Renal cortical epithelial cell (primary cell): ENCODE measurements around the gene PLEKHH2. TPM values are rescaled to one million over a fixed set of nuclear protein-coding genes. Genes with fewer than 3 reads are reported as not detected.
"Not testable (repeated sequence)": the region's sequence is repeated elsewhere in the genome, so short reads cannot be mapped to it uniquely, and the experiment has no call there.

ENCODE experiments used
- DNase-seq: peaks from one replicate; pipeline ENCODE4 v3.0.0-alpha.2; 2011; ENCODE audit warnings: low read depth
- total RNA-seq: library from RNA; depleted of rRNA; stranded (reverse); fragments of >200 nt; gene quantifications from 2 replicates; pipeline ENCODE4 v1.2.3, GENCODE V29; 2014

PLEKHH2 gene
- total RNA-seq, 1 donor from 2014 or later = 19.1 TPM

DNA sequence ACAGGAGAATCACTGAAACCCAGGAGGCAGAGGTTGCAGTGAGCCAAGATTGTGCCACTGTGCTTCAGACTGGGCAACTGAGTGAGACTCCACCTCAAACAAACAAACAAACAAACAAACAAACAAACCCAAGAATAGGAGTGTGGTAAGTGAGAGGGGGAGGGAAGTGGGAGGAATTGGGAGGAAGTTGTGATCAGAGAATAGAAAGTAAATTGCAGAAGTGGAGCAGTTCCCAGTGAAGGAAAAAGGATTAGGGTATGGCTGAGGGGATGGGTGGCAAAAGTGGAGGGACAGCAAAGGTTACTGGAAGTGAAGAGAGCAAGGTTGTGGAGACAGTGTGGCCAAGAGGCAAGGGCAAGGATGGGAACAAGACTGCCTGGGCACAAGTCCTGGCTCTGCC, 80.3 kb downstream of the PLEKHH2 start:
- no peak for DNase-seq

- peak; percentile 62 for DNase-seq
Observed at GRCh38 chr2:43718530-43719124, 81.6 kb downstream of the PLEKHH2 start.

GRCh38 chr2:43724728-43725526, 87.9 kb downstream of the PLEKHH2 start:
- no peak for DNase-seq

DNA sequence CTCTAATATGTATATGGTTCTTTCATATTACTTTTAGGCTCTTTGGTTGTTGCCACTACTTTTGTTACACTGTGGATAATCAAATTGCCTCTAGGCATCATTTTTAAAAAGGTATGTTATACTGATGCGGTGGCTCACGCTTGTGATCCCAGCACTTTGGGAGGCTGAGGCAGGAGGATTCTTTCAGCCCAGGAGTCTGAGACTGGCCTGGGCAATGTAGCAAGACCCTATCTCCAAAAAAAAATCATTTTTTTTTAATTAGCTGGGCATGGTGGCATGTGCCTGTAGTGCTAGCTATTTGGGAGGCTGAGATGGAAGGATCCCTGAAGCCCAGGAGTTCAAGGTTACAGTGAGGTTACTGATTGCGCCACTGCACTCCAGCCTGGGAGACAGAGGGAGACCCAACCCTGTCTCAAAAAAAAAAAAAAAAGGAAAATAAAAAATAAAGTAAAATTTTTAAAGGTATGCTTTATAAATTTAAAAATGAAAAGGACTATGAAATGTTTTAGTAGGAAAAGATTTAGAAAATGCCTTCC, 88.7 kb downstream of the PLEKHH2 start:
- no peak for DNase-seq

GRCh38 chr2:43726961-43727633, 90.0 kb downstream of the PLEKHH2 start:
- DNase-seq = not testable (repeated sequence)

GRCh38 chr2:43727634-43728014, 90.6 kb downstream of the PLEKHH2 start:
- DNase-seq = no peak

- DNase-seq = no peak
Observed at GRCh38 chr2:43729491-43730174, 92.6 kb downstream of the PLEKHH2 start.

- DNase-seq = no peak
Observed at GRCh38 chr2:43731211-43731610, 94.2 kb downstream of the PLEKHH2 start.

GRCh38 chr2:43736637-43737036, 99.6 kb downstream of the PLEKHH2 start:
- no peak for DNase-seq

DNA sequence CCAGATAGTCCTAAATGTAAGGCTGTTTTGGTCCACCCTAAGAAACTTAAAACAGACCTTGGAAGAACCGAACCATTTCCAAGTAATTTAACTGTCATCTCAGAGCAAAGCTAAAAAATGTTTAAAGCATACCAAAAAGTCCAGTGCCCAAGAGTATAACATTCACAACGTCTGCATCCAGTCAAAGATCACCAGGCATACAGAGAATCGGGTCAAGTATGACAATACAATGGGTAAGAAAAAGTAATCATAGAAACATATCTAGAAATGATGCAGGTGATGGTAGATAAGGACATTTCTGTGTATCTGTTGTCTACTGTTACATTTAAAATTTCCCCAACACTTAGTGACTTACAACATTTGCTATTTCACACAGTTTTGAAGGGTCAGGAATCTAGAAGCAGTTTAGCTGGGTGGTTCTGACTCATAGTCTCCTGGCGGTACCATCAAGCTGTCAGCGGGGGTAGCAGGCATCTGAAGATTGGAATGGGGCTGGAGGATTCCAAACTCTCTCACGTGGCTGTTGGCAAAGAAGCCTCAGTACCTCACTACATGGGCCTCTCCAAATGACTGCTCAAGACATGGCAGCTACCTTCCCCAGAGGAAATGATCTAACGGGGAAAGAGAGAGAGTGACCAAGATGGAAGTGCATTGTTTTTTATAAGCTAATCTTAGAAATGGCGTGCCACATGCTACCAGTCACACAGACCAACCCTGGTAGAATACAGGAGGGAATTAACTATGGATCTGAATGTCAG, 100.2 kb downstream of the PLEKHH2 start:
- DNase-seq = peak; percentile 92

GRCh38 chr2:43737855-43738254, 100.8 kb downstream of the PLEKHH2 start:
- DNase-seq = no peak

DNA sequence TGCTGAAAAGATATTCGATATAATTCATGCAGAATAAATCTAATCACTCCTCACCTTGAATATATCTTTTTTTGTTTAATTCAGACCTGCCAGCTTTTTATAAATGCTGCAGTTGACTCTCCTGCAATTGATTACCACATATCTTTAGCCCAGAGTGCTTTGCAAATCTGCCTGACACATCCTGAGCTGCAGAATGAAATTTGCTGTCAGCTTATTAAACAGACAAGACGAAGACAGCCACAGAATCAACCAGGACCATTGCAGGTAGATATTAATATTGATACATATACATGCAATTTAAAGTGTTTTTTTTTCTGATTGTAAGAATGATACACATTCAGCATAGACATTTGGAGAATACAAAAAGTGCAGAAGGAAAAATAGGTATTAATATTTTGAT, 101.2 kb downstream of the PLEKHH2 start:
- no peak for DNase-seq

DNA sequence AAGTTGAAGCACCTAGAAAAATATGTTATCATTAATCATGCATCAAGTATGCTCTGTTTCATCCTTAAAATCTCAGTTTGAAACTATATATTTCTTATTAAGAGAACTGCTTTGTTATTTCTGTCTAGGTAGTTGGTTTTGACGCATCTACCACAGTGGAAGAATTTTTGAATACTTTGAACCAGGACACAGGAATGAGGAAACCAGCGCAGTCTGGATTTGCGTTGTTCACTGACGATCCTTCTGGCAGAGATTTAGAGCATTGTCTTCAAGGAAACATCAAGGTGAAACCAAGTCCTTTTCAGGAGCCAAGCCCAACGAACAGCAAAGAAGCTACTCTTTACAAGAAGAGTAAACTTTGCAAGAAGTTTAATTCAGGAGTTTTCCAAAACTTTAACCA, 106.6 kb downstream of the PLEKHH2 start:
- DNase-seq = peak; percentile 86

GRCh38 chr2:43745457-43745856, 108.4 kb downstream of the PLEKHH2 start:
- DNase-seq = peak; percentile 95

DNA sequence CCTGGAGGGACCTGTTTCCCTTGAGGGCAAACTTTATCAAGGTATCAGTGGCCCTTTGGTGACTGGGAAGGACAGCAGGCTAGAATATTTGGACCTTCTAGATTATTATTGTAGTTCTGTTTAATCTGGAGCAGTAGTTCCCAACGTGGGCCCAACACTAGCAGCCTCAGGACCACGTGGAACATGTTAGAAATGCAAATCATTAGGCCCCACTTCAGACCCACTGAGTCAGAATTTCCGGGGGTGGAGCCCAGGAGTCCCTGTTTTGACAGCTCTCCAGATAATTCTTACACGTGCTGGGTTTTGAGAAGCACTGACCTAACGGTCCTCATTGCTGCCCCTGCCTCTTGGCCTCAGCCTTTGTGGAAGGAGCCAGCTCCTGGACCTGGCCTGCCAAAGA, 111.3 kb downstream of the PLEKHH2 start:
- no peak for DNase-seq

GRCh38 chr2:43749583-43749982, 112.5 kb downstream of the PLEKHH2 start:
- peak; percentile 80 for DNase-seq

GRCh38 chr2:43751476-43751990, 114.5 kb downstream of the PLEKHH2 start:
- no peak for DNase-seq

GRCh38 chr2:43752302-43752701, 115.2 kb downstream of the PLEKHH2 start:
- DNase-seq = no peak

GRCh38 chr2:43754180-43754579, 117.1 kb downstream of the PLEKHH2 start:
- DNase-seq = no peak

DNA sequence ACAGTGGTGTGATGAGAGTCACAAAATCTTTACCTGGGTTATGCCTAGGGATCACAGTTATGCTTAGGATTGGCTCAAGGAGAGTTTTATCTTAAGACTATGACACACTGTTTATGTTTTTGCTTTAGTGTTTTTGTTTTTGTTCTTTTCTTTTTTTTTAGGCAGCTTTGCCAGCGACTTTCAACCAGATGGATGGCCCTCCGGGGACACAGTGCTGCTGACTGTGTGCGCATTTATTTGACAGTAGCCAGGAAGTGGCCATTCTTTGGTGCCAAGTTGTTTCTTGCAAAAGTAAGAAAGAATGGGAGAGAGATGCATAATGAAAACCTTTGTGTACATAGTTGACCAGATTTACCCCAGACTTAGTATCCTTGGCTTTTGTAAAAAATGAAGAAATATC, 121.7 kb downstream of the PLEKHH2 start:
- peak; percentile 84 for DNase-seq

- DNase-seq = peak; percentile 100
Observed at GRCh38 chr2:43759195-43759594, 122.1 kb downstream of the PLEKHH2 start.
